ENCODE results near the gene EDRF1.

GRCh38 chr10:125779403-125780327 lies 60.2 kb downstream of the EDRF1 start:
- TF ChIP-seq EZH2 (IDR thresholded peaks at IDR 0.05; ENCODE audit: borderline replicate concordance, low read depth, low read length, poor library complexity, severe bottlenecking) (no peak), CTCF (conservative IDR thresholded peaks at IDR 0.05; ENCODE audit: low read depth, low read length) (no peak)

Measured in A673 (cell line).